A549 (cell line): ENCODE measurements around the gene TMEM80. TPM values are rescaled to one million over a fixed set of nuclear protein-coding genes. Genes with fewer than 3 reads are reported as not detected.

Experiments used
- ATAC-seq, 2 experiments: fragments of 200-7000 bp in 1 of 2; fragments of >200 bp in 1 of 2; cut with Nextera tagmentation in 1 of 2; cut with Tn5 transposase in 1 of 2; 3 replicates each; pipeline versions ENCODE4 v1.8.0 to v1.9.1; 2018 to 2020; ENCODE audit warnings: mild to moderate bottlenecking in 1 of 2, moderate library complexity in 1 of 2
- CTCF ChIA-PET: fragments of 300-600 bp; sonication (Branson Sonifier 250); formaldehyde crosslinking; extraction: SDS; loops from one replicate; lab custom pipeline; 2021; ENCODE audit warnings: antibody characterized with exemption, inconsistent platforms; lab: Yijun Ruan, JAX
- POLR2A ChIA-PET: fragments of 350-600 bp; formaldehyde crosslinking; extraction: SDS; loops from one replicate; lab custom pipeline; 2021; ENCODE audit warnings: antibody characterized with exemption, inconsistent platforms; lab: Yijun Ruan, JAX
- DNase-seq, 2 experiments: peaks; one replicate each; pipeline versions ENCODE4 v3.0.0 to v3.0.0-alpha.2; 2011 to 2016; ENCODE audit warnings: low read depth in 1 of 2, low spot score in 1 of 2
- FAIRE-seq: peaks from 2 replicates; lab custom pipeline; 2011; peaks lifted over from hg19 to GRCh38; lab: Jason Lieb, UNC
- H3K27ac ChIP-seq, 2 experiments: fragments of >200 bp; sonication (Bioruptor Twin); formaldehyde crosslinking; 3 replicates each; pipeline ENCODE4 v1.5.1; 2016 to 2017
- H3K4me1 ChIP-seq: fragments of >200 bp; sonication (Bioruptor Twin); formaldehyde crosslinking; 3 replicates; pipeline ENCODE4 v1.6.1; 2016
- H3K4me2 ChIP-seq: fragments of >200 bp; sonication (Bioruptor Twin); formaldehyde crosslinking; 3 replicates; pipeline ENCODE4 v1.6.1; 2016
- H3K4me3 ChIP-seq: fragments of >200 bp; sonication (Bioruptor Twin); formaldehyde crosslinking; 3 replicates; pipeline ENCODE4 v1.5.1; 2016
- H3K9me3 ChIP-seq: fragments of >200 bp; sonication (Bioruptor Twin); formaldehyde crosslinking; 3 replicates; pipeline ENCODE4 v1.6.1; 2016
- BHLHE40 ChIP-seq: IDR thresholded peaks from 2 replicates; pipeline ENCODE4 v1.6.1; 2012; ENCODE audit warnings: low read depth, low read length, inconsistent platforms
- CBX2 ChIP-seq: fragments of 200-600 bp; sonication (generic); IDR thresholded peaks from 2 replicates; pipeline ENCODE4 v1.6.1; 2016; ENCODE audit warnings: low read depth, mild to moderate bottlenecking, borderline replicate concordance
- CBX8 ChIP-seq: fragments of 200-600 bp; sonication (generic); IDR thresholded peaks from 2 replicates; pipeline ENCODE4 v1.6.1; 2016
- CEBPB ChIP-seq, 2 experiments: fragments of >200 bp in 1 of 2; sonication (Bioruptor Twin) in 1 of 2; formaldehyde crosslinking in 1 of 2; IDR thresholded peaks; 2 replicates each; pipeline ENCODE4 v1.6.1; 2012 to 2016
- CHD4 ChIP-seq: fragments of 200-600 bp; sonication (generic); IDR thresholded peaks from 2 replicates; pipeline ENCODE4 v1.6.1; 2016; ENCODE audit warnings: antibody characterized with exemption, mild to moderate bottlenecking, borderline replicate concordance
- EHMT2 ChIP-seq: fragments of 200-600 bp; sonication (generic); IDR thresholded peaks from 2 replicates; pipeline ENCODE4 v1.6.1; 2016; ENCODE audit warnings: antibody characterized with exemption, low read depth, mild to moderate bottlenecking, moderate library complexity
- FOXS1 ChIP-seq: fragments of 250-450 bp; sonication (Bioruptor Pico); IDR thresholded peaks from 2 replicates; pipeline ENCODE4 v1.5.0; 2020; ENCODE audit warnings: mild to moderate bottlenecking, moderate library complexity
- HDAC2 ChIP-seq: fragments of 200-600 bp; sonication (generic); IDR thresholded peaks from 2 replicates; pipeline ENCODE4 v1.6.1; 2016
- HEYL ChIP-seq: fragments of 250-450 bp; sonication (Bioruptor Pico); IDR thresholded peaks from 2 replicates; pipeline ENCODE4 v1.8.0; 2021; ENCODE audit warnings: mild to moderate bottlenecking, moderate library complexity
- HOXA7 ChIP-seq: fragments of 250-450 bp; sonication (Bioruptor Pico); IDR thresholded peaks from 2 replicates; pipeline ENCODE4 v1.5.0; 2020; ENCODE audit warnings: mild to moderate bottlenecking, moderate library complexity
- HOXB5 ChIP-seq: fragments of 250-450 bp; sonication (Bioruptor Pico); IDR thresholded peaks from 2 replicates; pipeline ENCODE4 v1.5.0; 2020; ENCODE audit warnings: mild to moderate bottlenecking, moderate library complexity
- JUN ChIP-seq, 2 experiments: fragments of >200 bp; sonication (Bioruptor Twin); formaldehyde crosslinking; IDR thresholded peaks; 2 replicates in 1 of 2; 3 replicates in 1 of 2; pipeline ENCODE4 v1.6.1; 2016 to 2017
- JUNB ChIP-seq: fragments of >200 bp; sonication (Bioruptor Twin); formaldehyde crosslinking; IDR thresholded peaks from 2 replicates; pipeline ENCODE4 v1.6.1; 2016
- KDM1A ChIP-seq: fragments of 200-600 bp; sonication (generic); IDR thresholded peaks from 2 replicates; pipeline ENCODE4 v1.6.1; 2016; ENCODE audit warnings: low read depth, mild to moderate bottlenecking
- MAFK ChIP-seq: fragments of 450-650 bp; IDR thresholded peaks from 2 replicates; pipeline ENCODE4 v1.6.1; 2014; ENCODE audit not compliant: partially characterized antibody
- MAZ ChIP-seq: fragments of 150-350 bp; IDR thresholded peaks from 2 replicates; pipeline ENCODE4 v1.6.1; 2014; ENCODE audit warnings: antibody characterized with exemption, low read depth, low read length, borderline replicate concordance
- NFE2L2 ChIP-seq: fragments of 150-350 bp; conservative IDR thresholded peaks from 2 replicates; pipeline ENCODE4 v1.6.1; 2014; ENCODE audit warnings: low read length
- NR3C1 ChIP-seq: fragments of >200 bp; sonication (Bioruptor Twin); formaldehyde crosslinking; IDR thresholded peaks from 3 replicates; pipeline ENCODE4 v1.6.1; 2017
- RCOR1 ChIP-seq: fragments of 150-350 bp; IDR thresholded peaks from 2 replicates; pipeline ENCODE4 v1.6.1; 2014; ENCODE audit warnings: antibody characterized with exemption, low read length, low read depth
- RFX5 ChIP-seq: fragments of 450-650 bp; IDR thresholded peaks from 2 replicates; pipeline ENCODE4 v1.7.1; 2014; ENCODE audit warnings: antibody characterized with exemption, mild to moderate bottlenecking, moderate library complexity
- RNF2 ChIP-seq: fragments of 200-600 bp; sonication (generic); IDR thresholded peaks from 2 replicates; pipeline ENCODE4 v1.6.1; 2016; ENCODE audit warnings: low read depth, mild to moderate bottlenecking, antibody characterized with exemption, moderate library complexity, borderline replicate concordance
- SMC3 ChIP-seq: fragments of >200 bp; sonication (Bioruptor Twin); formaldehyde crosslinking; IDR thresholded peaks from 3 replicates; pipeline ENCODE4 v1.6.1; 2018; ENCODE audit warnings: inconsistent platforms
- SREBF2 ChIP-seq: fragments of 450-650 bp; IDR thresholded peaks from 2 replicates; pipeline ENCODE4 v1.6.1; 2014; ENCODE audit warnings: mild to moderate bottlenecking, moderate library complexity
- TFCP2L1 ChIP-seq: fragments of 250-450 bp; sonication (Bioruptor Pico); IDR thresholded peaks from 2 replicates; pipeline ENCODE4 v1.5.0; 2021; ENCODE audit warnings: mild to moderate bottlenecking
- TP53 ChIP-seq: fragments of 250-450 bp; sonication (Bioruptor Pico); IDR thresholded peaks from 2 replicates; pipeline ENCODE4 v1.5.0; 2021; ENCODE audit warnings: mild to moderate bottlenecking, moderate library complexity
- ZC3H11A ChIP-seq: fragments of 450-650 bp; IDR thresholded peaks from 2 replicates; pipeline ENCODE4 v1.6.1; 2014; ENCODE audit warnings: antibody characterized with exemption, mild to moderate bottlenecking
- ZSCAN20 ChIP-seq: fragments of 250-450 bp; sonication (Bioruptor Pico); IDR thresholded peaks from 2 replicates; pipeline ENCODE4 v1.8.0; 2022; ENCODE audit warnings: mild to moderate bottlenecking, moderate library complexity
- WGBS: methylation state at CpG from one replicate; pipeline ENCODE4 v1.1.6; 2017; ENCODE audit errors: missing lambda C conversion rate; 5-methylcytosine and 5-hydroxymethylcytosine counted together
- polyA plus RNA-seq, 4 experiments: library from polyadenylated mRNA; depleted of rRNA in 3 of 4; stranded (reverse); fragments of >200 nt; fragmentation: RNase III in 1 of 4; extraction: RNeasy Plus Mini Kit Qiagen cat#74134 plus additional on column Dnase treatment in 1 of 4; gene quantifications; 2 replicates in 3 of 4; 3 replicates in 1 of 4; pipeline ENCODE4 v1.2.3, GENCODE V29; 2011 to 2017
- TF ChIP-seq, protein P1 (sequence below): fragments of 450-650 bp; IDR thresholded peaks from 2 replicates; pipeline ENCODE4 v1.6.1; 2014; ENCODE audit warnings: antibody characterized with exemption
- TF ChIP-seq, protein P2 (sequence below): fragments of >200 bp; sonication (Bioruptor Twin); formaldehyde crosslinking; IDR thresholded peaks from 3 replicates; pipeline ENCODE4 v1.5.1; 2016
- TF ChIP-seq, protein P3 (sequence below): fragments of 250-450 bp; sonication (Bioruptor Pico); IDR thresholded peaks from 2 replicates; pipeline ENCODE4 v1.5.0; 2021; ENCODE audit warnings: mild to moderate bottlenecking, moderate library complexity, borderline replicate concordance
- TF ChIP-seq, protein P4 (sequence below): IDR thresholded peaks from 2 replicates; pipeline ENCODE4 v1.6.1; 2012
- TF ChIP-seq, protein P5 (sequence below): IDR thresholded peaks from 2 replicates; pipeline ENCODE4 v1.6.1; 2012

Gene TMEM80
- polyA plus RNA-seq, 2 of the 4 experiments (the other 2 are of a cell fraction): 10.8 to 15.2 TPM

DNA sequence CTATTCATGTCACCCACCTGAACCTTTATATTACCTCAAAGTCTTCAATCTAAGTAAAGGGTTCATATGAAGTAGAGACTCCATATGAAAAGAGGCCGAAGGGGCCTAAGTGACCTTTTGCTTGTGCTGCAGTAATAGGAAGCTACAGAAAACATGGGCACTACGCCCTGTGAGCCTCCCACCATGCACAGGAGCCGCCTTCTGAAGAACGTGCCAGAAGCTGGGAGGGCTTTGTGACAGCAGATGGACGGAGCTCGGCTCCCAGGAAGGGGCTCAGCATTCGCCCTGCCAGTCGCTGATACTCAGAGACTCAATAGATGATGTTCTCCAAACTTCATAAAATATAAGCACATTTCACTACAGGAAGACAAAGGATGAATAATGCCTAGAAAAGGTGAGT lies 21.8 kb upstream of the TMEM80 start:
- POLR2A ChIA-PET: no interaction called here
- no peak overlapping the region for H3K27ac ChIP-seq
- TF ChIP-seq SMC3: no peak
- TF ChIP-seq HDAC2: no peak
- TF ChIP-seq TP53 (CRISPR knock-in tag): no peak
- TF ChIP-seq JUNB: no peak
- TF ChIP-seq KDM1A: no peak
- TF ChIP-seq, protein P1, sequence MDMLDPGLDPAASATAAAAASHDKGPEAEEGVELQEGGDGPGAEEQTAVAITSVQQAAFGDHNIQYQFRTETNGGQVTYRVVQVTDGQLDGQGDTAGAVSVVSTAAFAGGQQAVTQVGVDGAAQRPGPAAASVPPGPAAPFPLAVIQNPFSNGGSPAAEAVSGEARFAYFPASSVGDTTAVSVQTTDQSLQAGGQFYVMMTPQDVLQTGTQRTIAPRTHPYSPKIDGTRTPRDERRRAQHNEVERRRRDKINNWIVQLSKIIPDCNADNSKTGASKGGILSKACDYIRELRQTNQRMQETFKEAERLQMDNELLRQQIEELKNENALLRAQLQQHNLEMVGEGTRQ: no peak
- no peak for TF ChIP-seq MAZ
- TF ChIP-seq RNF2: no peak
- no peak for TF ChIP-seq SREBF2
- TF ChIP-seq, protein P2, sequence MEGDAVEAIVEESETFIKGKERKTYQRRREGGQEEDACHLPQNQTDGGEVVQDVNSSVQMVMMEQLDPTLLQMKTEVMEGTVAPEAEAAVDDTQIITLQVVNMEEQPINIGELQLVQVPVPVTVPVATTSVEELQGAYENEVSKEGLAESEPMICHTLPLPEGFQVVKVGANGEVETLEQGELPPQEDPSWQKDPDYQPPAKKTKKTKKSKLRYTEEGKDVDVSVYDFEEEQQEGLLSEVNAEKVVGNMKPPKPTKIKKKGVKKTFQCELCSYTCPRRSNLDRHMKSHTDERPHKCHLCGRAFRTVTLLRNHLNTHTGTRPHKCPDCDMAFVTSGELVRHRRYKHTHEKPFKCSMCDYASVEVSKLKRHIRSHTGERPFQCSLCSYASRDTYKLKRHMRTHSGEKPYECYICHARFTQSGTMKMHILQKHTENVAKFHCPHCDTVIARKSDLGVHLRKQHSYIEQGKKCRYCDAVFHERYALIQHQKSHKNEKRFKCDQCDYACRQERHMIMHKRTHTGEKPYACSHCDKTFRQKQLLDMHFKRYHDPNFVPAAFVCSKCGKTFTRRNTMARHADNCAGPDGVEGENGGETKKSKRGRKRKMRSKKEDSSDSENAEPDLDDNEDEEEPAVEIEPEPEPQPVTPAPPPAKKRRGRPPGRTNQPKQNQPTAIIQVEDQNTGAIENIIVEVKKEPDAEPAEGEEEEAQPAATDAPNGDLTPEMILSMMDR: no peak
- no peak for TF ChIP-seq HOXA7 (CRISPR knock-in tag)
- no peak for TF ChIP-seq HOXB5 (CRISPR knock-in tag)
- no peak for TF ChIP-seq NFE2L2
- no peak for TF ChIP-seq CHD4
- no peak for TF ChIP-seq JUN (IDR thresholded peaks at IDR 0.05)
- no peak for TF ChIP-seq CEBPB (IDR thresholded peaks at IDR 0.05)
- TF ChIP-seq, protein P3, sequence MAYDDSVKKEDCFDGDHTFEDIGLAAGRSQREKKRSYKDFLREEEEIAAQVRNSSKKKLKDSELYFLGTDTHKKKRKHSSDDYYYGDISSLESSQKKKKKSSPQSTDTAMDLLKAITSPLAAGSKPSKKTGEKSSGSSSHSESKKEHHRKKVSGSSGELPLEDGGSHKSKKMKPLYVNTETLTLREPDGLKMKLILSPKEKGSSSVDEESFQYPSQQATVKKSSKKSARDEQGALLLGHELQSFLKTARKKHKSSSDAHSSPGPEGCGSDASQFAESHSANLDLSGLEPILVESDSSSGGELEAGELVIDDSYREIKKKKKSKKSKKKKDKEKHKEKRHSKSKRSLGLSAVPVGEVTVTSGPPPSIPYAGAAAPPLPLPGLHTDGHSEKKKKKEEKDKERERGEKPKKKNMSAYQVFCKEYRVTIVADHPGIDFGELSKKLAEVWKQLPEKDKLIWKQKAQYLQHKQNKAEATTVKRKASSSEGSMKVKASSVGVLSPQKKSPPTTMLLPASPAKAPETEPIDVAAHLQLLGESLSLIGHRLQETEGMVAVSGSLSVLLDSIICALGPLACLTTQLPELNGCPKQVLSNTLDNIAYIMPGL: no peak
- no peak for TF ChIP-seq TFCP2L1 (CRISPR knock-in tag)
- TF ChIP-seq BHLHE40: no peak
- TF ChIP-seq CBX8: no peak
- ATAC-seq (no peak), FAIRE-seq (no peak), DNase-seq (no peak)
- H3K4me3 ChIP-seq: no peak overlapping the region
- CTCF ChIA-PET: interaction anchor here (0.9 to 3.8 kb wide), 6 partner anchors 9 to 155 kb away, joined by 3 to 26 read pairs (median 8); no protein-coding TSS in a partner anchor
- H3K9me3 ChIP-seq: no peaks in the 10 kb centered on the region
- H3K4me2 ChIP-seq: no peak overlapping the region
- H3K4me1 ChIP-seq: no peaks in the 10 kb centered on the region
- WGBS: 93% methylated on average over 8 of the region's 8 CpGs

DNA sequence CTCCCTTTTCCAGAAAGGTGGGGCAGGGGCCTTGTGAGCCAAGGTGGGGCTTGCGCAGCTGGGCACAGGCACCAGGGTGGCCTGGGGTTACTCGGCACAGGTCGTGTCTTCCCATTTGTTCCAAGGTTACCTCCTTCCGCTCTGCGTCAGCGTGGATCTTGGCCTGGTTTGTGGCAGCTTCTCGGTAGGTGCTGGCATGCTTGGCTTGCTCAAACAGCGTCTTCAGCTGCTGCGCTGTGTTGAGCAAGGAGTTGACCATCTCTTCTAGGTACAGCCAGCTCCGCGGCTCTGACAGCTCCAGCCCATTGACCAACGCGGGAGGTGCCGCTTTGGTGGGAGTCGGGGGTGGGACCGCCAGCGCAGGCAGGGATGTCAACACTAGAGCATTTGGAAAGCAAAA lies 21.2 kb upstream of the TMEM80 start:
- DNase-seq (no peak), FAIRE-seq (no peak), ATAC-seq (no peak)
- CTCF ChIA-PET: interaction anchor here (1.1 to 3.8 kb wide), 5 partner anchors 8 to 62 kb away, joined by 3 to 26 read pairs (median 10); no protein-coding TSS in a partner anchor
- WGBS: 94% methylated on average over 17 of the region's 17 CpGs
- no peaks in the 10 kb centered on the region for H3K4me1 ChIP-seq
- no peak overlapping the region for H3K4me3 ChIP-seq
- POLR2A ChIA-PET: no interaction called here
- no peak overlapping the region for H3K27ac ChIP-seq
- no peak for TF ChIP-seq CEBPB (IDR thresholded peaks at IDR 0.05)
- no peak for TF ChIP-seq FOXS1 (CRISPR knock-in tag)
- TF ChIP-seq HOXB5 (CRISPR knock-in tag): no peak
- TF ChIP-seq, protein P4, sequence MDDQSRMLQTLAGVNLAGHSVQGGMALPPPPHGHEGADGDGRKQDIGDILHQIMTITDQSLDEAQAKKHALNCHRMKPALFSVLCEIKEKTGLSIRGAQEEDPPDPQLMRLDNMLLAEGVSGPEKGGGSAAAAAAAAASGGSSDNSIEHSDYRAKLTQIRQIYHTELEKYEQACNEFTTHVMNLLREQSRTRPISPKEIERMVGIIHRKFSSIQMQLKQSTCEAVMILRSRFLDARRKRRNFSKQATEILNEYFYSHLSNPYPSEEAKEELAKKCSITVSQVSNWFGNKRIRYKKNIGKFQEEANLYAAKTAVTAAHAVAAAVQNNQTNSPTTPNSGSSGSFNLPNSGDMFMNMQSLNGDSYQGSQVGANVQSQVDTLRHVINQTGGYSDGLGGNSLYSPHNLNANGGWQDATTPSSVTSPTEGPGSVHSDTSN: no peak
- TF ChIP-seq CBX2: no peak
- no peak for TF ChIP-seq EHMT2
- TF ChIP-seq KDM1A: no peak
- no peak for TF ChIP-seq HDAC2
- TF ChIP-seq ZC3H11A: no peak
- TF ChIP-seq, protein P5, sequence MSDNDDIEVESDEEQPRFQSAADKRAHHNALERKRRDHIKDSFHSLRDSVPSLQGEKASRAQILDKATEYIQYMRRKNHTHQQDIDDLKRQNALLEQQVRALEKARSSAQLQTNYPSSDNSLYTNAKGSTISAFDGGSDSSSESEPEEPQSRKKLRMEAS: no peak
- TF ChIP-seq TFCP2L1 (CRISPR knock-in tag): no peak
- TF ChIP-seq MAFK: no peak
- no peak for TF ChIP-seq TP53 (CRISPR knock-in tag)
- no peak for TF ChIP-seq ZSCAN20 (CRISPR knock-in tag)
- no peak for TF ChIP-seq NR3C1
- TF ChIP-seq RCOR1: no peak
- TF ChIP-seq RFX5: no peak
- no peak for TF ChIP-seq CBX8
- no peak for TF ChIP-seq HEYL (CRISPR knock-in tag)
- H3K9me3 ChIP-seq: no peaks in the 10 kb centered on the region
- no peak overlapping the region for H3K4me2 ChIP-seq
